Colonic mucosa (tissue), 4 donors: Measurements from ENCODE around the gene RGS17. TPM values are rescaled to one million over a fixed set of nuclear protein-coding genes. Genes with fewer than 3 reads are reported as not detected.
"Not testable (repeated sequence)": the region's sequence is repeated elsewhere in the genome, so short reads cannot be mapped to it uniquely, and the experiment has no call there.

Source experiments
- DNase-seq: peaks from one replicate; pipeline ENCODE4 v3.0.0-alpha.2; 2020
- H3K27ac ChIP-seq: fragments of 200-600 bp; one replicate; pipeline ENCODE4 v1.8.0; 2021
- H3K27me3 ChIP-seq: fragments of 200-600 bp; one replicate; pipeline ENCODE4 v1.8.0; 2021
- H3K36me3 ChIP-seq: fragments of 200-600 bp; one replicate; pipeline ENCODE4 v1.8.0; 2021
- H3K4me1 ChIP-seq: fragments of 200-600 bp; one replicate; pipeline ENCODE4 v1.8.0; 2021; ENCODE audit warnings: mild to moderate bottlenecking
- H3K4me3 ChIP-seq: fragments of 200-600 bp; one replicate; pipeline ENCODE4 v1.8.0; 2021
- H3K9ac ChIP-seq, 2 donors: one replicate each; pipeline ENCODE4 v1.7.0; 2013; ENCODE audit warnings: control low read depth in 2 of 2, low read depth in 2 of 2, low read length in 2 of 2
- H3K9me3 ChIP-seq: fragments of 200-600 bp; one replicate; pipeline ENCODE4 v1.8.0; 2021
- CTCF ChIP-seq: fragments of 200-600 bp; IDR thresholded peaks from one replicate; pipeline ENCODE4 v1.8.0; 2022; ENCODE audit warnings: antibody characterized with exemption, mild to moderate bottlenecking
- intact Hi-C: fragments of 100-400 bp; cut with DNase I; formaldehyde crosslinking; loops from one replicate; pipeline ENCODE4 v1.14.1; 2022
- total RNA-seq, 2 donors: library from RNA; stranded (reverse); fragmentation: NEBNext Ultra II Directional in 1 of 2; extraction: Animal tissue kit (Norgen Biotek cat#: 25700) in 1 of 2; gene quantifications; one replicate each; pipeline ENCODE4 v1.2.1, GENCODE V29; 2021
- donor health status: healthy.
- donor health status: DM: no; HTN: no; CAD: no.
- donor health status: DM: no; HTN: no; CAD: no.

Gene RGS17
- total RNA-seq, 2 donors from 2014 or later = 0.25 to 0.53 TPM

GRCh38 chr6:153135681-153136080, 4.6 kb upstream of the RGS17 start:
- no peak overlapping the region for H3K4me3 ChIP-seq
- intact Hi-C loops = no loop called here
- H3K27me3 ChIP-seq = no peaks in the 10 kb centered on the region
- H3K27ac ChIP-seq = no peak overlapping the region
- no peaks in the 10 kb centered on the region for H3K36me3 ChIP-seq
- DNase-seq = no peak
- no peaks in the 10 kb centered on the region for H3K4me1 ChIP-seq
- TF ChIP-seq CTCF = no peak
- no peak overlapping the region for H3K9ac ChIP-seq
- no peaks in the 10 kb centered on the region for H3K9me3 ChIP-seq

- intact Hi-C loops, H3K36me3 ChIP-seq, H3K27ac ChIP-seq, DNase-seq, H3K9ac ChIP-seq, H3K4me1 ChIP-seq, H3K4me3 ChIP-seq, H3K9me3 ChIP-seq: not testable (repeated sequence)
- H3K27me3 ChIP-seq = peaks cover 15% of the 10 kb centered on the region
These were observed 2.6 kb upstream of the RGS17 start for GRCh38 chr6:153133667-153134066.

DNA sequence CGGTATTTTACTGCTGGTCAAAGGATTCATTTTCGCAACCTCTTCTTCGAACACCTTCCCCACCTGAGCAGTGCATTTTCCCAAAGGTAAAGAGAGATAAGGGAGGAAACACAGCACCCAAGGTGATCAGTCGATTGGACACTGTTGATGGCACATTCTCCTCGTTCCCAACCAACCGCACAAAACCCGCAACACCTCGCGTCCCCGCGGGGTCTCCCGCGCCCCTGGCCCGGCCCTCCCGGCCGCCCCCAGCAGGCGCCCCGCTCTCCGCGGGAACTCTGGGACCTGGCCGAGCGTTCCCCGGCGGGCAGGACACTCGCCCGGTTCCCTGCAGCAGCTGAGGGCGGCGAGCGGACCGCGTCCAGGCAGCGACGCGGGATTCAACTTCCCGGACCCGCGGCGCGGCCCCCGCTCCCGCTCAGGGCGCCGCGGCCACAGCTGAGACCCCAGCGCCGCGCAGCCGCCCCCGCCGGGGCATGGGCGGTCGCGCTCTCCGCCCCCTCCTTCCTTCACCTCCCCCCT, 506 bp downstream of the RGS17 start:
- Histone ChIP-seq H3K9me3 (no peaks in the 10 kb centered on the region), H3K36me3 (no peaks in the 10 kb centered on the region), H3K9ac (peak overlapping the region in 1 of 2 donors; percentile 43), H3K4me3 (peak overlapping the region; percentile 52), H3K27ac (no peak overlapping the region), H3K4me1 (peaks cover 5% of the 10 kb centered on the region), H3K27me3 (peaks cover 30% of the 10 kb centered on the region)
- intact Hi-C loops = no loop called here
- TF ChIP-seq CTCF = no peak
- no peak for DNase-seq

GRCh38 chr6:153129873-153130514, 1.1 kb downstream of the RGS17 start:
- H3K27ac ChIP-seq = no peak overlapping the region
- H3K36me3 ChIP-seq = no peaks in the 10 kb centered on the region
- H3K9me3 ChIP-seq = no peaks in the 10 kb centered on the region
- H3K27me3 ChIP-seq = peaks cover 30% of the 10 kb centered on the region
- TF ChIP-seq CTCF = no peak
- no peak overlapping the region for H3K9ac ChIP-seq
- H3K4me3 ChIP-seq = peak overlapping the region; percentile 52
- no peak for DNase-seq
- H3K4me1 ChIP-seq = peaks cover 5% of the 10 kb centered on the region
- intact Hi-C loops = no loop called here

DNA sequence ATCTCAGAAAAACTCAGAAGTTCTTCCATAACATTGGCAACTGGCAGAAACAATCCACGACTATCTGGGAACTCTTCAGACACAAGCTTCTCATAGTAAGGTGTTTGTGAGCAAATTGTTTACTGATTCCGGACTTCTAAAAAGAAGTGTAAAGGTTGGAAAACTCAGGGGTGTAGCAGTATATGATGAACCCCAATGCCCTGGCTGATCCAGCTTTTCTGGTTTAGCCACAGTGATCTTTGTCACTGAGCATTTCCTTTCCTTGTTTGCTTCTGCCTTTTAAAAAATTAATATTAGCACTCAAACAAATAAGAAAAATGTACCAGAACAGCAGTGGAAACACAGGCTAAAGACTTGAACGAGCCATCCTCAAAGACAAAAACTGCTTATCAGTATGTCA, 4.9 kb downstream of the RGS17 start:
- H3K9me3 ChIP-seq = no peaks in the 10 kb centered on the region
- no peak for TF ChIP-seq CTCF
- H3K27me3 ChIP-seq = peaks cover 30% of the 10 kb centered on the region
- H3K36me3 ChIP-seq = no peaks in the 10 kb centered on the region
- no peak for DNase-seq
- no peak overlapping the region for H3K4me3 ChIP-seq
- H3K27ac ChIP-seq = no peak overlapping the region
- intact Hi-C loops = no loop called here
- H3K9ac ChIP-seq = no peak overlapping the region
- peaks cover 5% of the 10 kb centered on the region for H3K4me1 ChIP-seq

GRCh38 chr6:153125032-153125431, 6.0 kb downstream of the RGS17 start:
- Histone ChIP-seq H3K36me3 (no peaks in the 10 kb centered on the region), H3K27me3 (peaks cover 29% of the 10 kb centered on the region), H3K4me1 (peaks cover 2% of the 10 kb centered on the region), H3K4me3 (no peak overlapping the region), H3K27ac (no peak overlapping the region), H3K9ac (no peak overlapping the region), H3K9me3 (no peaks in the 10 kb centered on the region)
- TF ChIP-seq CTCF = no peak
- DNase-seq = no peak
- intact Hi-C loops = no loop called here
